ENCODE measurements around the gene PTPRM. TPM values are rescaled to one million over a fixed set of nuclear protein-coding genes. Genes with fewer than 3 reads are reported as not detected.

The PTPRM gene
- 27.1 to 36.1 TPM (median 33.7 TPM) in 5 replicates for total RNA-seq (2022; extraction: Qiagen RNA extraction)

GRCh38 chr18:7566567-7567473 is at the start of gene PTPRM:
PTPRM (plus strand) TSS chr18:7567316; CDS start chr18:7567819, 503 bp downstream.

Data from A549 treated with Hydrocortisone at 1 μM for 4 hours (cell line).